Measurements from ENCODE around the gene PRSS35.

DNA sequence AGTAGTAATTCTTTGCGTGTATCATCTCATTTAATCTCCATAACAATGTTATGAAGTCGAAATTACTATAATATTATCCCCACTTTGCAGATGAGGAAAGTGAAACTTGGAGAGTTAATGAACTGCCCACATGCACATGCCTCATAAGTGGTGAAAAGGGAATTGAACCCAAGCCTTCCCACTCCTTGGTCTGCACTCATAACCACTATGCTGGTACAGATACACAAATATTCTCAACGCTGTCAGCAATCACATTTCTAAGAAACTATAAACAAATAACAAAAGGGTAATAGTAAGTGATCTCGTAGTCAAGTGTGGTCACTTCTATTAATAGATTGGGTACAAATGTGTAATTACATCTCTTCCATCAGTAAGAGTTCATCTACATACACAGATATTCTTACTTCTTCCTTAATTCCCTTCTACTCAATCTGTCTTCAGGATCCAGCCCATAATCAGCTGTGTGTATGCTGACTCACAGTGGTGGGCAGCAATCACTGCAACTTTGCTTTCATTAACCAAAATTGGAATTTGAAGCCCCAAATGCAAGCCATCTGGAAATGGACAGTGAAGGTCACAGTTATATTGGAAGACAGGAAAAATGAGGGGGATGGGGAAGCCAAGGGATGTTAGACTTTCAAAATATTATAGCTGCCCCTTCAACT lies 6.6 kb downstream of the PRSS35 start:
- TF ChIP-seq, protein P1, sequence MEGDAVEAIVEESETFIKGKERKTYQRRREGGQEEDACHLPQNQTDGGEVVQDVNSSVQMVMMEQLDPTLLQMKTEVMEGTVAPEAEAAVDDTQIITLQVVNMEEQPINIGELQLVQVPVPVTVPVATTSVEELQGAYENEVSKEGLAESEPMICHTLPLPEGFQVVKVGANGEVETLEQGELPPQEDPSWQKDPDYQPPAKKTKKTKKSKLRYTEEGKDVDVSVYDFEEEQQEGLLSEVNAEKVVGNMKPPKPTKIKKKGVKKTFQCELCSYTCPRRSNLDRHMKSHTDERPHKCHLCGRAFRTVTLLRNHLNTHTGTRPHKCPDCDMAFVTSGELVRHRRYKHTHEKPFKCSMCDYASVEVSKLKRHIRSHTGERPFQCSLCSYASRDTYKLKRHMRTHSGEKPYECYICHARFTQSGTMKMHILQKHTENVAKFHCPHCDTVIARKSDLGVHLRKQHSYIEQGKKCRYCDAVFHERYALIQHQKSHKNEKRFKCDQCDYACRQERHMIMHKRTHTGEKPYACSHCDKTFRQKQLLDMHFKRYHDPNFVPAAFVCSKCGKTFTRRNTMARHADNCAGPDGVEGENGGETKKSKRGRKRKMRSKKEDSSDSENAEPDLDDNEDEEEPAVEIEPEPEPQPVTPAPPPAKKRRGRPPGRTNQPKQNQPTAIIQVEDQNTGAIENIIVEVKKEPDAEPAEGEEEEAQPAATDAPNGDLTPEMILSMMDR (IDR thresholded peaks at IDR 0.05; ENCODE audit: low read length), result peak; percentile 30; the same call in 1 of the 2 replicates
- TF ChIP-seq EZH2 (optimal IDR thresholded peaks at IDR 0.05; ENCODE audit: low read depth, low read length), result no peak
